Measurements from ENCODE around the gene KYNU. TPM values are rescaled to one million over a fixed set of nuclear protein-coding genes. Genes with fewer than 3 reads are reported as not detected.
A peak's percentile ranks its signal among the peaks of the same experiment; 100 is the strongest.

Gene KYNU
- total RNA-seq, 6 donors from 2014 or later, result 9.4 to 45.2 (median 15.6) TPM

DNA sequence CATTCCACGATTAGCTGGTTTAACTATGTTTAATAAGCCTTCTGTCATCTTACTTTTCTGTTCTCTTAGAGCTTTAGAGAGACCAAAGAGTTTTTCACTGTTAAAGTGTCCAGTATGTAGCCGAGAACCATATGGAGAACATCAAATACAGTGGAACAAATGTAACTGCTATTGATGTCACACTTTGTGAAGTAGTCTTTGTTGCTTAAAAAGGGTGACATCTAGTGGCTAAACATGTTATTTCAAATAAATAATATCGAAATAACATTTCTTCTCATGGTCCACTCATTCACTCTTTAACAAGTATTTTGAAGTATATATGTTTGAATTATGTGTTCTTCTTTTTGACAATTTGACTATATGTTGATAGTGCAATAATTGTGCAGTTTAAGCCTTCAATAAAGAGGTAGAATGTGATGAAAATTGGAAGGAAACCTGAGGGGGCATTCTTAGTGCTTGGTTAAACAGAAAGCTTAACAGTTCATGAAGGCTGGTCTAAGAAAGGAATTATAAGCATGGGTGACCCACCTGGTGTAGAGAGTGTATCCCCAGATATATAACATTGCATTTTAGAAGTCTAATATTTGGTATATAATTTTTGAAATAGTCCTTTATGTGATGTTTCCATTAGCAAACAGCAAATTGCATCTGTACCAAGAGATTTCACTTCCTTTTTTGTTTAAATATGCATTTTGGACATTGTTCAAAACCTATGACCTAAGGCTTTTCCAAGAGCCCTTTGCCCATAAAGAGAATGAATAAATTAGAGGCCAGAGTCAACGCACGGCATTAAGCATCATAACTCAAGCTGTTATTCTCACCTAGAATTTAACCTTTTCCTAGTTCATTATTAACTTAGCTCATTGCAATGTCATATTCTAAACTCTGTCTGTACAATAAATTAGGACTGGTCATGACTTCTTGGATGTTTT lies 112.1 kb downstream of the KYNU start:
- peaks cover 0 to 3% (median 0%) of the 10 kb centered on the region in 4 donors for H3K4me1 ChIP-seq
- no peak overlapping the region for H3K27ac ChIP-seq
- WGBS, 2 donors, result 32 to 43% methylated on average over 5 of the region's 5 CpGs
- no peak for DNase-seq
- H3K4me3 ChIP-seq, result no peak overlapping the region
- peak in 1 of 2 donors; percentile 66 for ATAC-seq (ENCODE audit: low FRiP score in 2 of 2)
- H3K36me3 ChIP-seq, result no peaks in the 10 kb centered on the region
- no peaks in the 10 kb centered on the region for H3K9me3 ChIP-seq
- TF ChIP-seq CTCF (IDR thresholded peaks at IDR 0.05) (peak in 4 of 6 experiments; percentile 3 to 44 (median 32)), POLR2AphosphoS5 (IDR thresholded peaks at IDR 0.05) (no peak)
- H3K27me3 ChIP-seq, result no peaks in the 10 kb centered on the region

GRCh38 chr2:142991295-142991694 lies 113.8 kb downstream of the KYNU start:
- Histone ChIP-seq H3K36me3 (no peaks in the 10 kb centered on the region), H3K4me1 (peaks cover 0 to 3% (median 0%) of the 10 kb centered on the region in 4 donors), H3K9me3 (no peaks in the 10 kb centered on the region), H3K27ac (no peak overlapping the region), H3K27me3 (no peaks in the 10 kb centered on the region), H3K4me3 (no peak overlapping the region)
- DNase-seq, result no peak
- 75 to 78% methylated on average over 3 of the region's 3 CpGs for WGBS, 2 donors
- TF ChIP-seq POLR2A (IDR thresholded peaks at IDR 0.05), result no peak
- no peak for TF ChIP-seq CTCF (IDR thresholded peaks at IDR 0.05)
- no peak for TF ChIP-seq EP300 (IDR thresholded peaks at IDR 0.05)
- TF ChIP-seq POLR2AphosphoS5 (IDR thresholded peaks at IDR 0.05), result no peak
- ATAC-seq (ENCODE audit: low FRiP score in 2 of 2), result no peak

DNA sequence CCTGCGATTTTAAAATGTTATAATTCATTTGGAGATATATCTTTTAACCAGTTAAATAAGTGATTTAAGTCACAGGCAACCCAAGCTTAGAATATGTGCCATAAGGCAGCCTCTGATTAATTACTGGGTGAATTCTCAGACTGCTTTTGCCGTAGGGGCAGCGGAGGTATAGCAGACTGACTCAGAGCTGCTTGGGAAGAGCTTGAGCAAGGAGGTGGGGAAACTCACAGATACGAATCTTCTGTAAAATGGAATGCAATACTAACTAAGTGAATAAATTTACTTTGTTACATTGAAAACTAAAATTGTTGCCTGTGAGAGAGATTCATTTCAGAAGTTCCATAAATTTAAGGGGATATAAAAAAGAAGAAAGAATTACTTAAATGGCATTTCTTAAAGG lies 115.4 kb downstream of the KYNU start:
- Histone ChIP-seq H3K36me3 (no peaks in the 10 kb centered on the region), H3K27me3 (no peaks in the 10 kb centered on the region), H3K4me1 (peaks cover 0 to 3% (median 0%) of the 10 kb centered on the region in 4 donors), H3K27ac (no peak overlapping the region), H3K4me3 (no peak overlapping the region), H3K9me3 (no peaks in the 10 kb centered on the region)
- WGBS, 2 donors, result 83 to 84% methylated on average over 4 of the region's 4 CpGs
- DNase-seq (no peak), ATAC-seq (ENCODE audit: low FRiP score in 2 of 2) (no peak)
- no peak for TF ChIP-seq EP300 (IDR thresholded peaks at IDR 0.05)
- TF ChIP-seq CTCF (IDR thresholded peaks at IDR 0.05), result no peak
- no peak for TF ChIP-seq POLR2A (IDR thresholded peaks at IDR 0.05)
- no peak for TF ChIP-seq POLR2AphosphoS5 (IDR thresholded peaks at IDR 0.05)

DNA sequence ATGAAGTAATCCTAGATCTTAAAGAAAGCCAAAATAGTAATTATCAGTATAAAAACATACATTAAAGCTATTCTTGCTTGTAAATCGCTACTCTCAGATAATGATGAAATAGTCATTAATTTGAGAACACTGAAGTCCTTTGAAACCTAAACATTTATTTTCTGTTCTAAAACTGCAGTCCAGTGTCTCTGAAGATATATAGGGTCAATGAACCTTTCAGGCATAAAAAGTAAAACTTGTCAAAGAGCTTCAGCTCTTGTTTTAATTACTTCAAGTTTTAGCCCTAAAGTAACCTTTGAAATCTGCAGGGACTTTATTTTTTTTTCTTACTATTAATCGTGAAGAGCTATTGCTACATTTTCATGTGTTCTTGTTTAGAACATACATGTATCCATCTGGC lies 116.3 kb downstream of the KYNU start:
- H3K4me1 ChIP-seq, result peaks cover 0 to 3% (median 0%) of the 10 kb centered on the region in 4 donors
- no peaks in the 10 kb centered on the region for H3K36me3 ChIP-seq
- WGBS, 2 donors, result 73 to 80% methylated on average over 2 of the region's 2 CpGs
- H3K27me3 ChIP-seq, result no peaks in the 10 kb centered on the region
- H3K27ac ChIP-seq, result no peak overlapping the region
- no peaks in the 10 kb centered on the region for H3K9me3 ChIP-seq
- no peak overlapping the region for H3K4me3 ChIP-seq
- no peak for ATAC-seq (ENCODE audit: low FRiP score in 2 of 2)
- DNase-seq, result no peak
- TF ChIP-seq POLR2AphosphoS5 (IDR thresholded peaks at IDR 0.05) (no peak), CTCF (IDR thresholded peaks at IDR 0.05) (no peak), POLR2A (IDR thresholded peaks at IDR 0.05) (no peak), EP300 (IDR thresholded peaks at IDR 0.05) (no peak)
